Measurements from ENCODE around the gene SNX11.
A peak's percentile ranks its signal among the peaks of the same experiment; 100 is the strongest.

Gene SNX11

DNA sequence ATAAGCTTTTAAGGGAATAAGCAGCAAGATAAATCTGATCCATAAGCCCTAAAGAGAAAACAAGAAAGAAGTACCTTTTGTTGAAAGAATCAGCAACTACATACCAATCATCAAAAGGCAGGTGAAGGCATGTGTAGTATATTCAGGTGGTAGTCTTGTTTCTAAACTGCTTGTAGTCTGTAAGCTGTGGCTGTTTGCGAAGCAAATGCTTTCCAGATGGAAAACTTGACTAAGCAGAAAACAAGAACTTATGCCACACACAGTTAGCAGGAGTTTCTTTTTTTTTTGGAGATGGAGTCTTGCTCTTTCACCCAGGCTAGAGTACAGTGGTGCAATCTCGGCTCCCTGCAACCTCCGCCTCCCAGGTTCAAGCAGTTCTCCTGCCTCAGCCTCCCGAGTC is 12.0 kb upstream of the SNX11 start:
- Histone ChIP-seq H3K4me1 (ENCODE audit: control insufficient read depth, insufficient read depth, low read length, unreplicated experiment) (peaks cover 6% of the 10 kb centered on the region), H3K27me3 (ENCODE audit: insufficient read depth, low read length) (no peaks in the 10 kb centered on the region), H2AFZ (ENCODE audit: low read length, unreplicated experiment) (no peak overlapping the region), H3K27ac (ENCODE audit: low read depth, low read length) (no peak overlapping the region), H3K4me3 (ENCODE audit: low read depth, low read length) (no peak overlapping the region), H3K79me2 (ENCODE audit: control insufficient read depth, insufficient read depth, low read length, unreplicated experiment) (peaks cover 89% of the 10 kb centered on the region), H3K36me3 (ENCODE audit: insufficient read depth, low read length) (no peaks in the 10 kb centered on the region)

DNA sequence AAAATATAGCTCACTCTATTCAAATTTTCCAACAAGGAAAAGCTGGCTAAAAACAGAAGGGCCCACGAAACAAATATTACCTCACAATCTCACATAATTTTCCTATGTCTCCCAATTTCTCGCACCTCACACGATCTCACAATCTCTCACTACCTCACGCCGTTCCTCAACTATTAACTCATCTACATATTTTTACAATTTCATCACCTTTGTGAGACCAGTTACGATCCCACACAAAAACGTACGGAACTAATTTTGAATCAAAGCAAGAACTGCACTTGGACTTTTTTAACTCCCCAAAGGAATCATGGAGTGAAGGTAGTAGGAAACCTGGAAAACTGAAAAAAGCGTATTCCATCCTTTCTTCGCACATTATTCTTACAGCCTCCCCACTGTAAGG is 7.4 kb upstream of the SNX11 start:
- Histone ChIP-seq H3K27me3 (ENCODE audit: insufficient read depth, low read length) (no peaks in the 10 kb centered on the region), H2AFZ (ENCODE audit: low read length, unreplicated experiment) (no peak overlapping the region), H3K4me3 (ENCODE audit: low read depth, low read length) (peak overlapping the region; percentile 84), H3K36me3 (ENCODE audit: insufficient read depth, low read length) (no peaks in the 10 kb centered on the region), H3K79me2 (ENCODE audit: control insufficient read depth, insufficient read depth, low read length, unreplicated experiment) (peaks cover 56% of the 10 kb centered on the region), H3K27ac (ENCODE audit: low read depth, low read length) (peak overlapping the region; percentile 68), H3K4me1 (ENCODE audit: control insufficient read depth, insufficient read depth, low read length, unreplicated experiment) (peaks cover 6% of the 10 kb centered on the region)

DNA sequence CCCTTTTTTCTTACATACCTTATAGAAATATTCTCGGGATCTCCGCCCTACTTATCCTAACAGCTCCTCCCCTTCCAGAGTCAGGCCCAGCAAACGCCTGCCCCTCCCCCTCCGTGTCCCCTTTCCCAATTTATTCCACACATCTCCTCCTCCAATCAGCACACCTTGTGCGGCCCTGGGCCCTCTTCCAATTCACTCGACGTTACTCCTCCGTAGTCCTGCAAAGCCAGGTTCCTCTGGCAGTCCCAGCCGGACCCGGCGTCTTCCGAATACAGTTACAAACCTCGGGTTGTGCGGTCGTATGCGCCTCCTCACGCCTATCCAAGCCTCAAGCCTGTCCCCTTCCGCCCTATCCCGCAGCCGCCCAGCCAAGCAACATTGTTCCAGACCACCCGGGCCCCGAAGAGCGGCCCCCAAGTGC is 7.0 kb upstream of the SNX11 start:
- Histone ChIP-seq H3K36me3 (ENCODE audit: insufficient read depth, low read length) (no peaks in the 10 kb centered on the region), H2AFZ (ENCODE audit: low read length, unreplicated experiment) (peak overlapping the region; percentile 26), H3K79me2 (ENCODE audit: control insufficient read depth, insufficient read depth, low read length, unreplicated experiment) (peaks cover 52% of the 10 kb centered on the region), H3K27me3 (ENCODE audit: insufficient read depth, low read length) (no peaks in the 10 kb centered on the region), H3K27ac (ENCODE audit: low read depth, low read length) (peak overlapping the region; percentile 68), H3K4me3 (ENCODE audit: low read depth, low read length) (peak overlapping the region; percentile 84), H3K4me1 (ENCODE audit: control insufficient read depth, insufficient read depth, low read length, unreplicated experiment) (peaks cover 6% of the 10 kb centered on the region)

DNA sequence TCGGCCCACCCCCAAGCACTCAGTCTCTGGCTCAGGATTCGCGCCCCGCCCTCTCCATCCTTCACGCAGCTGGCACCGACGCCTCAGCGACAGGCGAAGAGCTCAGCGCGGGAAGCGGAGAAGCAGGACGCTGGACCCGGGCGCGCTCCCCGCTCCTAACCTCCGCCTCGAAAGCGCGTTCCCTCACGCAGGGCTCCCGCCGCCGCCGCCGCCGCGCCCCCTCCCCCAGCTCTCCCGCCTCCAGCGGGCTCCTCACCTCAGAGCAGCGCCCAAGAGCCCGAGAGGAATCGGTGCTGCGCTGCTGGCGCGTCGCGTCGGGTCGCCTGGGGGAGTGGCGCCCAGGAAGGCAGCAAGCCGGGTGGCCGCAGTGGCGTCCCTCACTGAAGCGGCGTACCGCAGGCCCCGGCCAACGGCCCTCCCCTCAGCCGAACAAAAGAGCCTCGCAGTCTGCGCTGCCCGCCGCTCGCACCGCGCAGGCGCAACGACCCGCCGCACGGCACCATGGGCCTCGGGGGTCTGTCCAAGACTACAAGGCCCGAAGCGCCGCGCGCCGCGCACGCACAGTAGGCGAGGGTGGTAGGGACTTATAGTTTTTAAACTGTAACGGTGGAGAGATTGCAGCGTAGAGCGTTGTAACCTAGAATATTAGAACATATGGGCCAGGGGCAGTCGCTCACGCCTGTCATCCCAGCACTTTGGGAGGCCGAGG is 6.4 kb upstream of the SNX11 start, which contains the start of gene CBX1:
Gene CBX1, minus strand, starts transcription at position 467 of the 709 bp plus-strand sequence. CDS start 24,474 bp downstream, outside the sequence.
- peak within 1 kb of the TSS; percentile 68 for H3K27ac ChIP-seq (ENCODE audit: low read depth, low read length)
- H3K4me3 ChIP-seq (ENCODE audit: low read depth, low read length), result peak within 1 kb of the TSS; percentile 84
- H2AFZ ChIP-seq (ENCODE audit: low read length, unreplicated experiment), result peak within 1 kb of the TSS; percentile 57
- no peaks in the 10 kb centered on the region for H3K27me3 ChIP-seq (ENCODE audit: insufficient read depth, low read length)
- peaks cover 6% of the 10 kb centered on the region for H3K4me1 ChIP-seq (ENCODE audit: control insufficient read depth, insufficient read depth, low read length, unreplicated experiment)
- no peaks in the 10 kb centered on the region for H3K36me3 ChIP-seq (ENCODE audit: insufficient read depth, low read length)
- peaks cover 47% of the 10 kb centered on the region for H3K79me2 ChIP-seq (ENCODE audit: control insufficient read depth, insufficient read depth, low read length, unreplicated experiment)

- peak overlapping the region; percentile 84; the same call in 1 of the 2 replicates for H3K4me3 ChIP-seq (ENCODE audit: low read depth, low read length)
- peaks cover 6% of the 10 kb centered on the region for H3K4me1 ChIP-seq (ENCODE audit: control insufficient read depth, insufficient read depth, low read length, unreplicated experiment)
- H3K36me3 ChIP-seq (ENCODE audit: insufficient read depth, low read length), result no peaks in the 10 kb centered on the region
- no peaks in the 10 kb centered on the region for H3K27me3 ChIP-seq (ENCODE audit: insufficient read depth, low read length)
- H3K27ac ChIP-seq (ENCODE audit: low read depth, low read length), result no peak overlapping the region
- H3K79me2 ChIP-seq (ENCODE audit: control insufficient read depth, insufficient read depth, low read length, unreplicated experiment), result peaks cover 37% of the 10 kb centered on the region
- peak overlapping the region; percentile 41 for H2AFZ ChIP-seq (ENCODE audit: low read length, unreplicated experiment)
These were observed 5.4 kb upstream of the SNX11 start for GRCh38 chr17:48102043-48102750.

DNA sequence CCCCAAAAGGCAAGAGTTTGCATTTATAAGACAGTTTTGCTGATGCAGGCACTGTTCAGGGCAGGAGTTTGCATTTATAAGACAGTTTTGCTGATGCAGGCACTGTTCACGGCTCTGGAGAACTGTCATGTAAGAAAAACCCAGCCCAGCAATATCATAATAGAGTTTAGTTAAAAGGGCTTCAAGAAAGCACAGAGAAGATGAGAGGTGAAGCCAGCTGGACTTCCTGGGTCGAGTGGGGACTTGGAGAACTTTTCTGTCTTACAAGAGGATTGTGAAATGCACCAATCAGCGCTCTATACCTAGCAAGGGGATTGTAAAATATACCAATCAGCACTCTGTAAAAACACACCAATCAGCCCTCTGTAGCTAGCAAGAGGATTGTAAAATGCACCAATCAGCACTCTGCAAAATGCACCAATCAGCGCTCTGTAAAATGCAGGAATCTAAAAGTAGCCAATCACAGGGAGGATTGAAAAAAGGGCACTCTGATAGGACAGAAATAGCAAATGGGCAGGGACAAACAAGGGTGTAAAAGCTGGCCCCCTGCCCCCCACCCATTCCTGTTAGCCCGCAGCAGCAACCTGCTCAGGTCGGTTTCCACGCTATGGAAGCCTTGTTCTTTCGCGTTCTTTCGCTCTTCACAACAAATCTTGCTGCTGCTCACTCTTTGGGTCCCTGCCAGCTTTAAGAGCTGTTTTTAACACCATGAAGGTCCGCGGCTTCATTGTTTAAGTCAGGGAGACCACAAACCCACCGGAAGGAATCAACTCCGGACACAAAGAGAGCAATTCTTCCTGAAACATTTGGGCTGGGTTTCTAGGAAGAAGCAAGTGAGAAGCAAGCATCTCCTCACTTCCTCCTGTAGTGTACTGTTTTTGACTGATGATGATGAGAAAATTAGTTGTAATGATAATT is 4.5 kb upstream of the SNX11 start:
- Histone ChIP-seq H3K36me3 (ENCODE audit: insufficient read depth, low read length) (no peaks in the 10 kb centered on the region), H2AFZ (ENCODE audit: low read length, unreplicated experiment) (no peak overlapping the region), H3K4me1 (ENCODE audit: control insufficient read depth, insufficient read depth, low read length, unreplicated experiment) (peaks cover 6% of the 10 kb centered on the region), H3K27ac (ENCODE audit: low read depth, low read length) (no peak overlapping the region), H3K79me2 (ENCODE audit: control insufficient read depth, insufficient read depth, low read length, unreplicated experiment) (peaks cover 32% of the 10 kb centered on the region), H3K27me3 (ENCODE audit: insufficient read depth, low read length) (no peaks in the 10 kb centered on the region), H3K4me3 (ENCODE audit: low read depth, low read length) (no peak overlapping the region)

DNA sequence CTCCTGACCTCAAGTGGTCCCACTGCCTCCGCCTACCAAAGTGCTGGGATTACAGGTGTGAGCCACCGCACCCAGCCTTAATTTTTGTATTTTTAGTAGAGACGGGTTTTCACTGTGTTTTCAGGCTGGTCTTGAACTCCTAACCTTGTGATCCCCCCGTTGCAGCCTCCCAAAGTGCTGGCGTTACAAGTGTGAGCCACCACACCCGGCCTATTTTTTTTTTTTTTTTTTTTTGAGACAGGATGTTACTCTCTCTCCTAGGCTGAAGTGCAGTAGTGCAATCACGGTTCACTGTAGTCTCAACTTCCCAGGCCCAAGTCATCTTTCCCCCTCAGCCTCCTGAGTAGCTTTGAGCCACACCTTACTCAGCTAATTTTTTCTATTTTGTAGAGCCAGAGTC is 3.1 kb upstream of the SNX11 start:
- Histone ChIP-seq H3K27ac (ENCODE audit: low read depth, low read length) (no peak overlapping the region), H3K4me1 (ENCODE audit: control insufficient read depth, insufficient read depth, low read length, unreplicated experiment) (peaks cover 11% of the 10 kb centered on the region), H3K4me3 (ENCODE audit: low read depth, low read length) (no peak overlapping the region), H3K36me3 (ENCODE audit: insufficient read depth, low read length) (no peaks in the 10 kb centered on the region), H3K27me3 (ENCODE audit: insufficient read depth, low read length) (no peaks in the 10 kb centered on the region), H2AFZ (ENCODE audit: low read length, unreplicated experiment) (no peak overlapping the region), H3K79me2 (ENCODE audit: control insufficient read depth, insufficient read depth, low read length, unreplicated experiment) (peaks cover 30% of the 10 kb centered on the region)

DNA sequence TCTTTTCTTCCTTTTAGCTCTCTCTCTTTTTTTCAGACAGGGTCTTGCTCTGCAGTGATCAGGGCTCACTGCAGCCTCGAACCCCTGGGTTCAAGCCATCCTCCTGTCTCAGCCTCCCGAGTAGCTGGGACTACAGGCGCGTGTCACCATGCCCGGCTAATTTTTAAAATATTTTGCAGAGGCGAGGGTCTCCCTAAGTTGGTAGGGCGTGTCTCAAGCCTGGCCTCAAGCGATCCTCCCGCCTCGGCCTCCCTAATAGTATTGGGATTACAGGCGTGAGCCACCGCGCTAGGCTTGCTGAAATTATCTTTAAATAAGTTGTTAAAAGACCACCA is 797 bp upstream of the SNX11 start:
- H3K4me1 ChIP-seq (ENCODE audit: control insufficient read depth, insufficient read depth, low read length, unreplicated experiment), result peaks cover 7% of the 10 kb centered on the region
- H3K27ac ChIP-seq (ENCODE audit: low read depth, low read length), result peak overlapping the region; percentile 42; the same call in 1 of the 2 replicates
- H3K27me3 ChIP-seq (ENCODE audit: insufficient read depth, low read length), result no peaks in the 10 kb centered on the region
- H3K79me2 ChIP-seq (ENCODE audit: control insufficient read depth, insufficient read depth, low read length, unreplicated experiment), result peaks cover 36% of the 10 kb centered on the region
- H3K4me3 ChIP-seq (ENCODE audit: low read depth, low read length), result peak overlapping the region; percentile 94
- peak overlapping the region; percentile 100 for H2AFZ ChIP-seq (ENCODE audit: low read length, unreplicated experiment)
- H3K36me3 ChIP-seq (ENCODE audit: insufficient read depth, low read length), result no peaks in the 10 kb centered on the region

- Histone ChIP-seq H2AFZ (ENCODE audit: low read length, unreplicated experiment) (no peak overlapping the region), H3K4me3 (ENCODE audit: low read depth, low read length) (no peak overlapping the region), H3K79me2 (ENCODE audit: control insufficient read depth, insufficient read depth, low read length, unreplicated experiment) (peaks cover 42% of the 10 kb centered on the region), H3K4me1 (ENCODE audit: control insufficient read depth, insufficient read depth, low read length, unreplicated experiment) (peaks cover 7% of the 10 kb centered on the region), H3K36me3 (ENCODE audit: insufficient read depth, low read length) (no peaks in the 10 kb centered on the region), H3K27ac (ENCODE audit: low read depth, low read length) (no peak overlapping the region), H3K27me3 (ENCODE audit: insufficient read depth, low read length) (no peaks in the 10 kb centered on the region)
These were observed 3.2 kb downstream of the SNX11 start for GRCh38 chr17:48110761-48111160.

- Histone ChIP-seq H3K79me2 (ENCODE audit: control insufficient read depth, insufficient read depth, low read length, unreplicated experiment) (peaks cover 42% of the 10 kb centered on the region), H2AFZ (ENCODE audit: low read length, unreplicated experiment) (no peak overlapping the region), H3K4me3 (ENCODE audit: low read depth, low read length) (no peak overlapping the region), H3K27me3 (ENCODE audit: insufficient read depth, low read length) (no peaks in the 10 kb centered on the region), H3K4me1 (ENCODE audit: control insufficient read depth, insufficient read depth, low read length, unreplicated experiment) (peaks cover 7% of the 10 kb centered on the region), H3K36me3 (ENCODE audit: insufficient read depth, low read length) (no peaks in the 10 kb centered on the region), H3K27ac (ENCODE audit: low read depth, low read length) (no peak overlapping the region)
These were observed 4.3 kb downstream of the SNX11 start for GRCh38 chr17:48111937-48112241.
